Activated naive CD8-positive, alpha-beta T cell treated with anti-CD3 and anti-CD28 coated beads, Interleukin-2, amount 50 U/mL, for 24 hours (primary cell): ENCODE measurements around the gene TEP1.
A peak's percentile ranks its signal among the peaks of the same experiment; 100 is the strongest.
"Not testable (repeated sequence)": the region's sequence is repeated elsewhere in the genome, so short reads cannot be mapped to it uniquely, and the experiment has no call there.

Source experiments
- ATAC-seq: fragments of 150-1000 bp; cut with Tn5 transposase; one replicate; pipeline ENCODE4 v1.10.0; 2021
- DNase-seq: peaks from one replicate; pipeline ENCODE4 v3.0.0; 2021
- H3K27ac Mint-ChIP-seq: one replicate; pipeline ENCODE4 v1.8.0; 2021; ENCODE audit warnings: mild to moderate bottlenecking, mixed read lengths
- H3K27me3 Mint-ChIP-seq: one replicate; pipeline ENCODE4 v1.8.0; 2021; ENCODE audit warnings: mixed read lengths
- H3K36me3 Mint-ChIP-seq: one replicate; pipeline ENCODE4 v1.8.0; 2021; ENCODE audit warnings: low read depth, mixed read lengths
- H3K4me1 Mint-ChIP-seq: one replicate; pipeline ENCODE4 v1.8.0; 2021; ENCODE audit warnings: mixed read lengths
- H3K4me3 Mint-ChIP-seq: one replicate; pipeline ENCODE4 v1.8.0; 2021; ENCODE audit warnings: mild to moderate bottlenecking, moderate library complexity, mixed read lengths
- H3K9me3 Mint-ChIP-seq: one replicate; pipeline ENCODE4 v1.8.0; 2021; ENCODE audit warnings: mixed read lengths

The TEP1 gene

DNA sequence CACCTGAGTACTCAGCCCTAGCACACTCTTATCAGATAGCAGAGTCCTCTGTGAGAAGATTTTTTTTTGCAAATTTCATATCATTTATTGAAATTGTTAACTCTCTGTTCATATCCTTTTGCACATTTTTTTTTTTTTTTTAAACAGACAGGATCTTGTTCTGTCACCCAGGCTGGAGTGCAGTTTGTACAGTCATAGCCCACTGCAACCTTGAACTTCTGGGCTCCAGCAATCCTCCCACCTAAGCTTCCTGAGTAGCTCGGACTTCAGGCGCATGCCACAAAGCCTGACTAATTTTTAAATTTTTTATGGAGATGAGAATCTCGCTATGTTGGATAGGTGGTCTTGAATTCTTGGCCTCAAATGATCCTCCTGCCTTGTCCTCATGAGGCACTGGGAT, 65.6 kb downstream of the TEP1 start:
- DNase-seq, result no peak
- Mint-ChIP-seq H3K27me3 (peaks cover 1% of the 10 kb centered on the region), H3K4me1 (peaks cover 18% of the 10 kb centered on the region), H3K4me3 (no peak overlapping the region), H3K27ac (no peak overlapping the region), H3K36me3 (peaks cover 55% of the 10 kb centered on the region), H3K9me3 (no peaks in the 10 kb centered on the region)
- ATAC-seq, result no peak

DNA sequence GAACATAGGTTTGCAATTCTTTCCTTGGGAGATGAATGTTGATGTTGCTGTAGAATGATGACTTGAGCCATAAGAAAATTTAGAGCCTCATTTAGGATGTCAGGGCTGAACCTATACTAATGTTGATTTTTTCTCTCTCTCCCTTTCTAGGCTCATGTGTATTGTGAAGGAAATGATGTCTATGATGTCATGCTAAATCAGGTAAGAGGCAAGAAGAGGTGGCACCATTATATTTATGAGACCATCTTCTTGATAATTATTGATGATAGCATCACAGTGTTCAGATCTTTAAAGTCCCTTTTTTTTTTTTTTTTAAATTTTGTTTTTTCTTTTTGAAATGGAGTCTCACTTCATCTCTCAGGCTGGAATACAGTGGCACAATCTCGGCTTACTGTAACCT, 66.6 kb downstream of the TEP1 start:
- DNase-seq, result no peak
- peaks cover 19% of the 10 kb centered on the region for H3K4me1 Mint-ChIP-seq
- ATAC-seq, result no peak
- H3K27ac Mint-ChIP-seq, result no peak overlapping the region
- peaks cover 46% of the 10 kb centered on the region for H3K36me3 Mint-ChIP-seq
- no peaks in the 10 kb centered on the region for H3K9me3 Mint-ChIP-seq
- no peak overlapping the region for H3K4me3 Mint-ChIP-seq
- H3K27me3 Mint-ChIP-seq, result peaks cover 1% of the 10 kb centered on the region

DNA sequence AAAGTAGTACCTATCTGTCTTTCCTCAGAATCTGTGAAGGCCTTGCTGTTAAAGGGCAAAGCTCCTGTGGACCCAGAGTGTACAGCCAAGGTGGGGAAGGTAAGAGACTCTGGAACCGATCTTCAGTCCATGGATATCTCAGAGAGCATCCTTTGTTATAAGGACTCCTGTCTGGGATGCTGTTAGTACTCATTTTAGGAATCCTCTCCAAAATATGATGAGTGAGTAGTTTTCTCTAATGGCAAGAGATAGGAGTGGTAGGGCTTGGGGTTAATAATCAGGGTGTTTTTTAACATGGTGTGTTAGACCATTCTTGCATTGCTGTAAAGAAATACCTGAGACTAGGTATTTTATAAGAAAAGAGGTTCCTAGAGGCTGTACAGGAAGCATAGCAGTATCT, 67.9 kb downstream of the TEP1 start:
- DNase-seq (no peak), ATAC-seq (no peak)
- Mint-ChIP-seq H3K9me3 (no peaks in the 10 kb centered on the region), H3K36me3 (peaks cover 37% of the 10 kb centered on the region), H3K4me3 (peak overlapping the region; percentile 92), H3K4me1 (peaks cover 19% of the 10 kb centered on the region), H3K27me3 (peaks cover 1% of the 10 kb centered on the region), H3K27ac (peak overlapping the region; percentile 2)

DNA sequence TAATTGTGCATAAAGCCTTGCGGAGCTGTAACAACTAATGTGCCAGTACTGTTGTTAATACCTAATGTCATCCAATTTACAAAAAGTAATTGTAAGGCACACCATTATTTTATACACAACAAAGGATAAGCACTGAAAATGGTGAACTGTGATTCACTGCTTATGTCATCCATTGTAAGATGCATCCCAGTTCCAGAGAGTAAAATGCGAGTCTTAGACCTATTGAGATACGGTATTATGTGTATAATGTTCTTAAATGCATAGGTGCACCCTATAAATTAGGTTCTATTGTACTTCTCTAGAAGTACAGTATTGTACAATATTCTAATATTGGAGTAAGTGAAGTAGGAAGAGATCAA, 69.5 kb downstream of the TEP1 start:
- Mint-ChIP-seq H3K4me1 (peaks cover 19% of the 10 kb centered on the region), H3K27ac (peak overlapping the region; percentile 90), H3K27me3 (peaks cover 1% of the 10 kb centered on the region), H3K4me3 (peak overlapping the region; percentile 92), H3K36me3 (peaks cover 29% of the 10 kb centered on the region), H3K9me3 (no peaks in the 10 kb centered on the region)
- DNase-seq (no peak), ATAC-seq (no peak)

DNA sequence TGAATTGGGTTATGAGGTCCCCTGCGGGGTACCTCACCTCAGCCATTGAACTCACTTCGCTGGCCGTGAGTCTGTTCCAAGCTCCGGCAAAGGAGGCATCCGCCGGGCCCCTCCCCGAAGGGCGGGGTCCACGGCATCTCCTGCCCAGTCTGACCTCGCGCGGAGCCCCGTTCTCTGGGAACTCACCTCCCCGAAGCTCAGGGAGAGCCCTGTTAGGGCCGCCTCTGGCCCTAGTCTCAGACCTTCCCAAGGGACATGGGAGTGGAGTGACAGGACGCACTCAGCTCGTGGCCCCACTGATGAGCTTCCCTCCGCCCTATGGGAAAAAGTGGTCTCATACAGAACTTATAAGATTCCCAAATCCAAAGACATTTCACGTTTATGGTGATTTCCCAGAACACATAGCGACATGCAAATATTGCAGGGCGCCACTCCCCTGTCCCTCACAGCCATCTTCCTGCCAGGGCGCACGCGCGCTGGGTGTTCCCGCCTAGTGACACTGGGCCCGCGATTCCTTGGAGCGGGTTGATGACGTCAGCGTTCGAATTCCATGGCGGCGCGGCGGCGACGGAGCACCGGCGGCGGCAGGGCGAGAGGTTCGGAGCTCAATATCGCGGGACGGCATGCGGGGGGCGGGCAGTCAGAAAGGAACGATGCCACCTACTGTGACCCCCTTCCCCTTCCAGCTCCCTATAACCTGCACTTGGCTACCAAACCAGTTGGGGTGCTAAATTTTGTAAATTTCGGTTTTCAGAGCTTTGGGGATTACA, 70.0 kb downstream of the TEP1 start, which contains the start of gene PARP2:
TSS of gene PARP2 (plus strand) at position 544 of the 770 bp plus-strand sequence. CDS start at position 551, 7 bp downstream.
- H3K36me3 Mint-ChIP-seq, result peaks cover 29% of the 10 kb centered on the region
- peak within 1 kb of the TSS; percentile 92 for H3K4me3 Mint-ChIP-seq
- ATAC-seq, result peak; percentile 99
- H3K4me1 Mint-ChIP-seq, result peaks cover 19% of the 10 kb centered on the region
- H3K27ac Mint-ChIP-seq, result peak within 1 kb of the TSS; percentile 90
- no peaks in the 10 kb centered on the region for H3K9me3 Mint-ChIP-seq
- DNase-seq, result peak; percentile 96
- peaks cover 1% of the 10 kb centered on the region for H3K27me3 Mint-ChIP-seq

DNA sequence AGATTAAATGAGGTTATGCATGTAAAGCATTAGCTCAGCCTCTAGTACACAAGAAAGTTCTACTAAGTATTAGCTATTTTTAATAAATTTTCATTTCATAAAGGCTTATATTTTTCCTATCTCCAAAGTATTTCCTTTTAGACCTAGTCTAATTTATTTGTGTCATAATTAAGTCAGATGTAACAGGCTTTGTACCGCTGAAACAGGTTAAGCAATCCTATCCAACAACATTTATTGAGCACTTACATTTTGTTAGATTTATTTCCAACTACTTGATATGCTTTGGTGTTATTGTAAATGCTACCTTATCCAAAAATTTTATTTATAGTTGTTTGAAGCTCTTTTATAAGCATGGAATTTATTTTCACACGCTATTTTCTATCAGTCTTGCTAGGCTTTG, 71.7 kb downstream of the TEP1 start:
- no peak for DNase-seq
- Mint-ChIP-seq H3K27me3 (peaks cover 1% of the 10 kb centered on the region), H3K9me3 (no peaks in the 10 kb centered on the region), H3K36me3 (peaks cover 24% of the 10 kb centered on the region), H3K4me3 (peak overlapping the region; percentile 92), H3K4me1 (peaks cover 19% of the 10 kb centered on the region), H3K27ac (no peak overlapping the region)
- no peak for ATAC-seq

DNA sequence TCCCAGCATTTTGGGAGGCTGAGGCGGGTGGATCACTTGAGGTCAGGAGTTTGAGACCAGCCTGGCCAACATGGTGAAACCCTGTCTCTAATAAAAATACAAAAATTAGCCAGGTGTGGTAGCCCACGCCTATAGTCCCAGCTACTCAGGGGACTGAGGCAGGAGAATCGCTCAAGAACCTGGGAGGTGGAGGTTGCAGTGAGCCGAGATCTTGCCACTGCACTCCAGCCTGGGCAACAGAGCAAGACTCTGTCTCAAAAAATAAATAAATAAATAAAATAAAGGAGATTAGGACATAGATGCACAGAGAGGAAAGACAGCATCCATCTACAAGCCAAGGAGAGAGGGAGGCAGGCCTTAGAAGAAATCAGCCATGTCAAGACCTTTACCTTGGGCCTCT, 72.3 kb downstream of the TEP1 start:
- H3K36me3 Mint-ChIP-seq, result peaks cover 19% of the 10 kb centered on the region
- DNase-seq, H3K27ac Mint-ChIP-seq, H3K9me3 Mint-ChIP-seq, H3K27me3 Mint-ChIP-seq, H3K4me3 Mint-ChIP-seq, ATAC-seq: not testable (repeated sequence)
- H3K4me1 Mint-ChIP-seq, result peaks cover 19% of the 10 kb centered on the region

DNA sequence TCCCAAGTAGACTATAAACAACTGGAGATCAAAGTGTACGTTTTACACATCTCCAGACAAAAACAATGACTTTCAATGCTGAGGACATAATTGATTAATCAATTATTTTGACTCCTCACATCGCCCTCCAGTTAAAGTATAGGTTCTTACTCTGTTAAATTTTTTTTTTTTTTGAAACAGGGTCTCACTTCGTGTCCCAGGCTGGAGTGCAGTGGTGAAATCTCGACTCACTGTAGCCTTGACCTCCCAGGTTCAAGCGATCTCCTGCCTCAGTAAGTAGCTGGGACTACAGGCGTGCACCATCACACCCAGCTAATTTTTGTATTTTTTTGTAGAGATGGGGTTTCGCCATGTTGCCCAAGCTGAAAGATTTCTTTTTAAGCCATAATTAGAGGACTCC, 79.3 kb downstream of the TEP1 start:
- H3K4me1 Mint-ChIP-seq, result peaks cover 41% of the 10 kb centered on the region
- no peak for ATAC-seq
- no peak overlapping the region for H3K4me3 Mint-ChIP-seq
- no peak for DNase-seq
- H3K27me3 Mint-ChIP-seq, result no peaks in the 10 kb centered on the region
- H3K36me3 Mint-ChIP-seq, result peaks cover 28% of the 10 kb centered on the region
- H3K9me3 Mint-ChIP-seq, result no peaks in the 10 kb centered on the region
- no peak overlapping the region for H3K27ac Mint-ChIP-seq

DNA sequence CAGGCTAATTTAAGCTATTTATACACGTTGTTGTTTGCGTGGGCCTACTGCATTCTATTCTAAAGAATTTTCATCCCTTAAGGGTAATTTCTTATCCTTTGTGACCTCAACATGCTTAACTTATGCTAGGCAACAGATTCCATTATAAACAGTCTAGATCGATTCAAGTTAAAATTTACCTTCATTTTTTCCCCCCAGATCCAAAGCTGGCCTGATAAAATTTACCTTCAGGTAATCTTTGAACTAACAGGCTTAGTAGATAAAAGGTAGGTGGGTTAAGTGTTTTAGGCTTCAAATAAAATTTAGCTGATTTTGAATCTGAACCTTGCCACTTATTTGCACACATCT, 79.8 kb downstream of the TEP1 start:
- peaks cover 32% of the 10 kb centered on the region for H3K36me3 Mint-ChIP-seq
- DNase-seq, result no peak
- H3K4me1 Mint-ChIP-seq, result peaks cover 46% of the 10 kb centered on the region
- H3K27me3 Mint-ChIP-seq, result no peaks in the 10 kb centered on the region
- peak overlapping the region; percentile 89 for H3K27ac Mint-ChIP-seq
- peak overlapping the region; percentile 95 for H3K4me3 Mint-ChIP-seq
- no peak for ATAC-seq
- H3K9me3 Mint-ChIP-seq, result no peaks in the 10 kb centered on the region

DNA sequence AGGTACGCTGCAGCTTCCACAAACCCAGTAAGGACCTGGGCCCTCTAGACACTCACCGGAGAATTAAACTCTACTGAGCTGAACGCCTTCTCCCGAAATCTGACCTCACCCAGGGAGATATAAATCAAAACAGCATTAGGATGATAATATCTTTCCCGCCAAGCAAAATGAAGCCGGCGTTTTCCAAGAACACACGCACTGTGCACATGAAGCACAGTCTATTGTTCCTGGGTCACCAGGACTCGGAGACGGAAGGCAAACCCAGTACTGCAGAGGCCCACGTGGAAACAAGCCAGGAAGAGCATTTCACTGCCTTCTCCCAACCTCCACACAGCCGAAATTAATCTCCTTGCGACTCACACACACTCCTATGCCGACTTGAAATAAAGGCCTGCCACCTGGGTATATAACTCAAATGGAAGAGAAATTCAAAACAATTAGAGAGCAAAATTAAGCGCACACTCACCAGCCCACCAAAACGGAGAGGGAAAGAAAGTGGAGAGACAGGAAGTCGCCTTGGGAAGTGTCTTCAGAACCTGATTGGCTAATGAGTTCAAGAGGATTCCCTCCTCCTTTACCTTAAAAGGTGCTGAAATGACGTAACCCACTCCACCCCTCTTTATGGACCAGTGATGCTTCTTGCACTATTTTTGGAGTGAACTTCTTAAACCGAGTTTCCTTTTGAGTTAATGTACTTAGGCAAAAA, 80.4 kb downstream of the TEP1 start, which contains the start of gene CCNB1IP1:
TSS of gene CCNB1IP1 (minus strand) at position 492 of the 706 bp plus-strand sequence. CDS start 16,756 bp downstream, outside the sequence.
- H3K36me3 Mint-ChIP-seq, result peaks cover 32% of the 10 kb centered on the region
- H3K9me3 Mint-ChIP-seq, result no peaks in the 10 kb centered on the region
- H3K4me1 Mint-ChIP-seq, result peaks cover 50% of the 10 kb centered on the region
- peak within 1 kb of the TSS; percentile 95 for H3K4me3 Mint-ChIP-seq
- ATAC-seq (peak; percentile 99), DNase-seq (peak; percentile 48)
- H3K27ac Mint-ChIP-seq, result peak within 1 kb of the TSS; percentile 89
- no peaks in the 10 kb centered on the region for H3K27me3 Mint-ChIP-seq

DNA sequence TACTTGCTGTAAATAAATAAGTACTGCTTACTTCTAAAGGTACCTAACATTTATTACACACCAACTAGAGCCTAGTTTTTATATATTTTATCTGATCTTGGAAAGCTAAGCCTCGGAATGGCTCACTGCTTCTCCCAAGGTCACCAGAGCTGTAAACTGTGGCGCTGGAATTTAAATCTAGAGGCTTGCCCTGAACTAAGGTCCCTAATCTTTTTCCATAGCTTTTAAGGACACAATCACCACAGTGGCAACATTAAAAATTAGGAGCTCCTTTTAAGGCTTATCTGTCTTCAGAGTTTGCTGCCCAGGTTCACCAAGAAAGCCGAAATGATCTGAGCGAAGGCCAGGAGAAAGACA, 80.9 kb downstream of the TEP1 start:
- Mint-ChIP-seq H3K27ac (peak overlapping the region; percentile 89), H3K4me3 (peak overlapping the region; percentile 95), H3K27me3 (no peaks in the 10 kb centered on the region), H3K4me1 (peaks cover 55% of the 10 kb centered on the region), H3K9me3 (no peaks in the 10 kb centered on the region), H3K36me3 (peaks cover 36% of the 10 kb centered on the region)
- ATAC-seq, result no peak
- DNase-seq, result no peak

DNA sequence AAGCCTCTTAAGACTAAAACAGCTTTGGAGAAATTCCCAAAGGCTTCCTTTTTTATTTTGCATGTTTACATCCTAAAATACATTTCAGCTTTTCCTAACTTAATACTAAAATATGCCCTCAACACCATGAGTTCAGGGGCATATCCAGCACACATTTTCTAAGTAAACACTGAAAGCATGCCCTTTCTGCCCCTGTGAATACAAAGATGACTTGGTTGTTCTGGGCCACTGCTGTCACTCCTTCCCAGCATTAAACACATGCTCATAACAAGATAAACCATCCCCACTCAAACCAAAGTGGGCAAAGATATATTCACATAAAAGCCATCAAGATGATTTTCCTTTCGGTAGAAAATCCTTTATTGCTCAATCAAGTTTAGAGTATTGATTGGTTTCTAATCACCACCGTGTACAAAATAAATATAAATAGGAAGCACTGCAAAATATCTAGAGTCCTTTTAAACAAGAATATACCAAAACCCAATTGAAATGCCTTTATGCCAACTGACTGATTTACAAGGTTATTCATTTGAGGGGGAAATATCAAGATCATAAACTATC, 82.2 kb downstream of the TEP1 start:
- ATAC-seq (no peak), DNase-seq (no peak)

DNA sequence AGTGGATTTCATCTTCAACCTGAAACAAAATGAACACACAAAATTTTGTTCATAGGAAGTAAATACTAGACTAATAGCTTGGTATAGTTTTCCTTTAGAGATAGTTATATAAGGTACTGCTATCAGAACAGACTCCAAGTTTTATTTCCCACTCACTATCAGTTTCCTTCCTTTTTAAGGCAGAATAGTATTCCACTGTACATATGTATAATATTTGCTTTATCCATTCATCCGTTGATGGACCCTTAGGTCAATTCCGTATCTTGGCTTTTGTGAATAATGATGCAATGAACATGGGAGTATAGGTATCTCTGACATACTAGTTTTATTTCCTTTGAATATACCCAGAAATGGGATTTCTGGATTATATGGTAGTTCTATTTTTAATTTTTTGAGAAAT, 83.9 kb downstream of the TEP1 start:
- H3K27ac Mint-ChIP-seq, result no peak overlapping the region

More for the DNA sequence above, 82.2 kb downstream of the TEP1 start:
- Mint-ChIP-seq H3K9me3 (no peaks in the 10 kb centered on the region), H3K4me3 (peak overlapping the region; percentile 95), H3K27me3 (no peaks in the 10 kb centered on the region), H3K27ac (peak overlapping the region; percentile 20), H3K36me3 (peaks cover 48% of the 10 kb centered on the region), H3K4me1 (peaks cover 61% of the 10 kb centered on the region)

DNA sequence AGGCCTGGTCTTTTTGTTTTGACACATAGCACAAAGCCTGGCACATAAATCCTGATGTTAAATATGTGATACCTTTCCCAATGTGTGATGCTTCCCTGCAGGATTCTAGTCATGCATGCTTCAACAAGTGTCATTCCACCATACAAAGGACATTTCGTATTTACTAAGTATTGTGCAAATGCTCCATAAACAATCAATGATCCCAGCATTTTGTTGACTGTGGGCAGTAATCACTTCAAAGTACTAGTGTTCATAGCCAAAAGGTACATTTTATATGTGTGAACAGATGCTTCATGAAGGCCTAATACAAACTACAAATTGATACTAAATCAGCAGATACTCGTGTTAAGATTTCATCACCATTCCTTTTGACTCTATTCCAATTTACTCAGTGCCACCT, 84.6 kb downstream of the TEP1 start:
- no peaks in the 10 kb centered on the region for H3K9me3 Mint-ChIP-seq
- H3K27ac Mint-ChIP-seq, result no peak overlapping the region
- ATAC-seq (no peak), DNase-seq (no peak)
- H3K27me3 Mint-ChIP-seq, result no peaks in the 10 kb centered on the region
- no peak overlapping the region for H3K4me3 Mint-ChIP-seq
- peaks cover 65% of the 10 kb centered on the region for H3K36me3 Mint-ChIP-seq
- H3K4me1 Mint-ChIP-seq, result peaks cover 53% of the 10 kb centered on the region

More for the DNA sequence above, 83.9 kb downstream of the TEP1 start:
- DNase-seq (no peak), ATAC-seq (no peak)
- peaks cover 53% of the 10 kb centered on the region for H3K4me1 Mint-ChIP-seq
- no peaks in the 10 kb centered on the region for H3K9me3 Mint-ChIP-seq
- peak overlapping the region; percentile 95 for H3K4me3 Mint-ChIP-seq
- peaks cover 59% of the 10 kb centered on the region for H3K36me3 Mint-ChIP-seq
- no peaks in the 10 kb centered on the region for H3K27me3 Mint-ChIP-seq
